ENCODE data around the gene NRXN2. TPM values are rescaled to one million over a fixed set of nuclear protein-coding genes. Genes with fewer than 3 reads are reported as not detected.

Gene NRXN2
- total RNA-seq, 1 donor from 2014 or later: 2.2 TPM

- Histone ChIP-seq H4K20me1 (ENCODE audit: low read depth) (peaks cover under 1% of the 10 kb centered on the region), H3K4me3 (no peak overlapping the region), H3K36me3 (no peaks in the 10 kb centered on the region), H3K9me3 (ENCODE audit: low read depth) (no peaks in the 10 kb centered on the region), H3K4me1 (no peaks in the 10 kb centered on the region), H3K4me2 (no peak overlapping the region), H3K9ac (no peak overlapping the region), H3K79me2 (ENCODE audit: low read depth) (no peaks in the 10 kb centered on the region), H3K27me3 (peaks cover 28% of the 10 kb centered on the region), H3F3A (ENCODE audit: low read depth) (peaks cover 4% of the 10 kb centered on the region), H3K27ac (no peak overlapping the region), H2AFZ (replicated peaks) (no peak overlapping the region)
- peaks cover 22% of the 10 kb centered on the region for H3K4me1 Mint-ChIP-seq
- TF ChIP-seq, protein P1, sequence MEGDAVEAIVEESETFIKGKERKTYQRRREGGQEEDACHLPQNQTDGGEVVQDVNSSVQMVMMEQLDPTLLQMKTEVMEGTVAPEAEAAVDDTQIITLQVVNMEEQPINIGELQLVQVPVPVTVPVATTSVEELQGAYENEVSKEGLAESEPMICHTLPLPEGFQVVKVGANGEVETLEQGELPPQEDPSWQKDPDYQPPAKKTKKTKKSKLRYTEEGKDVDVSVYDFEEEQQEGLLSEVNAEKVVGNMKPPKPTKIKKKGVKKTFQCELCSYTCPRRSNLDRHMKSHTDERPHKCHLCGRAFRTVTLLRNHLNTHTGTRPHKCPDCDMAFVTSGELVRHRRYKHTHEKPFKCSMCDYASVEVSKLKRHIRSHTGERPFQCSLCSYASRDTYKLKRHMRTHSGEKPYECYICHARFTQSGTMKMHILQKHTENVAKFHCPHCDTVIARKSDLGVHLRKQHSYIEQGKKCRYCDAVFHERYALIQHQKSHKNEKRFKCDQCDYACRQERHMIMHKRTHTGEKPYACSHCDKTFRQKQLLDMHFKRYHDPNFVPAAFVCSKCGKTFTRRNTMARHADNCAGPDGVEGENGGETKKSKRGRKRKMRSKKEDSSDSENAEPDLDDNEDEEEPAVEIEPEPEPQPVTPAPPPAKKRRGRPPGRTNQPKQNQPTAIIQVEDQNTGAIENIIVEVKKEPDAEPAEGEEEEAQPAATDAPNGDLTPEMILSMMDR (IDR thresholded peaks at IDR 0.05): no peak
- no peak for TF ChIP-seq EZH2phosphoT487 (IDR thresholded peaks at IDR 0.05)
- no peak for TF ChIP-seq EZH2 (IDR thresholded peaks at IDR 0.05)
- peak; percentile 1 for DNase-seq (ENCODE audit: low spot score)
- H3K4me3 Mint-ChIP-seq: no peak overlapping the region
- H3K27ac Mint-ChIP-seq: no peak overlapping the region
- H3K36me3 Mint-ChIP-seq: peaks cover 2% of the 10 kb centered on the region
- H3K9me3 Mint-ChIP-seq: no peaks in the 10 kb centered on the region
- H3K27me3 Mint-ChIP-seq (ENCODE audit: insufficient read depth, low read depth): peaks cover 23% of the 10 kb centered on the region
These were observed 13.7 kb upstream of the NRXN2 start for GRCh38 chr11:64736654-64737053.

DNA sequence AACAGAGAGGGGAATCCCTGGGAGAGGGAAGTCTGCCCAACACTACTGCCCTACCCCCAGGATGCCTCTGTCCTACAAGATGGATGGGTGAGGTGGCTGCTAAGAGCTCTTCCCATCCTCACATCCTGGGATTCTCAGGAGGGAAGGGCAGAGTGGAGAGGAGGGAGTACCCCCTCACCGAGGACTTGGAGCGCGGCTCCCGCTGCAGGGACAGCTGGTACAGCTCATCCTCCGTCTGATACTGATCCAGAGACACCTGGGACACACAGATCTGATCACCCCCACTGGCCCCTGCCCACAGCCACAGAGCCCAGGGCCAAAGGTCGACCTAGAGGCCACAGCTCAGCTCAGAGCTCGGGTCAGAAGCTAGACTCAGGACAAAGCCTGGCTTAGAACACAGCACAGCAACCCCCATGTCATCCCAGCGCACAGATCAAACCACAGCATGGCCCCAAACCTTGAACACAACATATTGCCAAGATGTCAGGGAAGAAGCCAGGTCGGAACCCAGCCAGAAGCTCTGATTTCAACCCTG, 12.8 kb upstream of the NRXN2 start:
- Histone ChIP-seq H3K9me3 (ENCODE audit: low read depth) (no peaks in the 10 kb centered on the region), H3K27ac (no peak overlapping the region), H3K4me1 (no peaks in the 10 kb centered on the region), H3K79me2 (ENCODE audit: low read depth) (no peaks in the 10 kb centered on the region), H3K9ac (no peak overlapping the region), H4K20me1 (ENCODE audit: low read depth) (no peaks in the 10 kb centered on the region), H3K4me3 (no peak overlapping the region), H3F3A (ENCODE audit: low read depth) (peaks cover 6% of the 10 kb centered on the region), H3K4me2 (no peak overlapping the region), H3K36me3 (no peaks in the 10 kb centered on the region), H2AFZ (replicated peaks) (no peak overlapping the region), H3K27me3 (peaks cover 20% of the 10 kb centered on the region)
- H3K27ac Mint-ChIP-seq: no peak overlapping the region
- H3K4me1 Mint-ChIP-seq: peaks cover 20% of the 10 kb centered on the region
- DNase-seq (ENCODE audit: low spot score): peak; percentile 1
- TF ChIP-seq EZH2phosphoT487 (IDR thresholded peaks at IDR 0.05): no peak
- no peak for TF ChIP-seq EZH2 (IDR thresholded peaks at IDR 0.05)
- TF ChIP-seq, protein P1 (IDR thresholded peaks at IDR 0.05): no peak
- H3K9me3 Mint-ChIP-seq: no peaks in the 10 kb centered on the region
- H3K4me3 Mint-ChIP-seq: no peak overlapping the region
- H3K27me3 Mint-ChIP-seq (ENCODE audit: insufficient read depth, low read depth): peaks cover 15% of the 10 kb centered on the region
- H3K36me3 Mint-ChIP-seq: peaks cover 2% of the 10 kb centered on the region

GRCh38 chr11:64734811-64735724, 12.1 kb upstream of the NRXN2 start:
- H3K9me3 ChIP-seq (ENCODE audit: low read depth): no peaks in the 10 kb centered on the region
- Mint-ChIP-seq H3K36me3 (peaks cover 2% of the 10 kb centered on the region), H3K27me3 (ENCODE audit: insufficient read depth, low read depth) (peaks cover 9% of the 10 kb centered on the region), H3K4me3 (peak overlapping the region; percentile 46), H3K9me3 (no peaks in the 10 kb centered on the region), H3K27ac (no peak overlapping the region), H3K4me1 (peaks cover 26% of the 10 kb centered on the region)
- H3K4me1 ChIP-seq: peaks cover 4% of the 10 kb centered on the region
- no peaks in the 10 kb centered on the region for H4K20me1 ChIP-seq (ENCODE audit: low read depth)
- no peaks in the 10 kb centered on the region for H3K79me2 ChIP-seq (ENCODE audit: low read depth)
- peak; percentile 3 for DNase-seq (ENCODE audit: low spot score)
- H3K4me3 ChIP-seq: no peak overlapping the region
- no peak overlapping the region for H2AFZ ChIP-seq (replicated peaks)
- TF ChIP-seq, protein P1 (IDR thresholded peaks at IDR 0.05): no peak
- TF ChIP-seq EZH2phosphoT487 (IDR thresholded peaks at IDR 0.05) (no peak), EZH2 (IDR thresholded peaks at IDR 0.05) (no peak)
- no peak overlapping the region for H3K27ac ChIP-seq
- no peak overlapping the region for H3K4me2 ChIP-seq
- peaks cover 20% of the 10 kb centered on the region for H3K27me3 ChIP-seq
- H3K36me3 ChIP-seq: no peaks in the 10 kb centered on the region
- H3K9ac ChIP-seq: no peak overlapping the region
- H3F3A ChIP-seq (ENCODE audit: low read depth): peaks cover 13% of the 10 kb centered on the region
